GM18505 (cell line): ENCODE measurements around the gene HNRNPLL.
A peak's percentile ranks its signal among the peaks of the same experiment; 100 is the strongest.
"Not testable (repeated sequence)": the region's sequence is repeated elsewhere in the genome, so short reads cannot be mapped to it uniquely, and the experiment has no call there.

Source experiments
- ATAC-seq: cut with Tn5 transposase; IDR thresholded peaks from one replicate; pipeline ENCODE4 v1.9.1; 2021; ENCODE audit not compliant: unreplicated experiment
- POLR2A ChIP-seq: IDR thresholded peaks from 4 replicates; pipeline ENCODE4 v1.6.1; 2011; ENCODE audit warnings: borderline replicate concordance; ENCODE audit not compliant: insufficient read depth, insufficient read length; ENCODE audit errors: extremely low read depth

HNRNPLL gene

DNA sequence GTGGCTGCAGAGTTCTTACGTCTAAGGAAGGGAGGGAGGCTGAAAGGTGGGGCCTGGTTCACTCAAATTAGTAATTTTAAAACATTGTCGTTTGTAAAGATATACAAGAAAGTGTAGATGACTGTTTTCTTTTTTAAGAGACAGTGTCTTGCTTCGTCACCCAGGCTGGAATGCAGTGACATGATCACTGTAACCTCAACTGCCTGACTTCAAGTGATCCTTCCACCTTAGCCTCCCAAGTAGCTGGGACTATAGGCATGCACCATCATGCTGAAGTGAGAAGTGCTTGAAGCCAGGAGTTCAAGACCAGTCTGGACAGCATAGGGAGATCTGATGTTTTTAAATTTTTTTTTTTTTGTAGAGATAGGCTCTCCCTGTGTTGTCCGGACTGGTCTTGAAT is 52.9 kb downstream of the HNRNPLL start:
- no peak for TF ChIP-seq POLR2A
- ATAC-seq, result no peak

DNA sequence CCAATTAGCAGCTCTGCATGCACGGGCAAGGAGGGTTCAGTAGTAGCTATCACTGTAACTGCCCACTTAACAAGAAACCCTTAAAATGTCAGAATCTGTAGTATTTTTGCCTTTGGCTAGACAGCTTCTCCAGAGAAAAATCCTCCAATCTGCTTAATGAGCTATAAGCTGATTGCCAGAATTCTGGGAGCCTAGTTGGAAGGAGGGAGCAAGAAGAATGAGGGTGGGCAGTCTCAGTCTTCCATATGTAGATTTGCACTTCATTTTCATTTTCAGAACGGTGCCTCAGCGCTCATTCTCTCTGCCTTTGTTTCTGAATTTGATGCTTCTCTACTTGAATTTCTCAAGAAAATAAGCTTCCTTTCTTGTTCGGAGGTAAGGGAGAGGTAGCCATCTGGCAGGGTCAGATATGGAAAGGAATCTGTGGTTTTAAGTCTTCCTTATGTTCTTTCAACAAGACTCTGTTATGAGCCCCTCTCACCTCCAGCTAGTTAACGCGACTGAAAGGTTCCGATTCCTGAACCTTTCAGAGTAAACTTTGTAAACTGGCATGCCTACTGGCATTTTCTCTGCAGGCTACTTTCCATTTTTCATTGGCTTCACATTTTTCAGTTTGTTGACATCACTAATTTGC is 53.5 kb downstream of the HNRNPLL start:
- ATAC-seq, result no peak
- TF ChIP-seq POLR2A, result no peak

DNA sequence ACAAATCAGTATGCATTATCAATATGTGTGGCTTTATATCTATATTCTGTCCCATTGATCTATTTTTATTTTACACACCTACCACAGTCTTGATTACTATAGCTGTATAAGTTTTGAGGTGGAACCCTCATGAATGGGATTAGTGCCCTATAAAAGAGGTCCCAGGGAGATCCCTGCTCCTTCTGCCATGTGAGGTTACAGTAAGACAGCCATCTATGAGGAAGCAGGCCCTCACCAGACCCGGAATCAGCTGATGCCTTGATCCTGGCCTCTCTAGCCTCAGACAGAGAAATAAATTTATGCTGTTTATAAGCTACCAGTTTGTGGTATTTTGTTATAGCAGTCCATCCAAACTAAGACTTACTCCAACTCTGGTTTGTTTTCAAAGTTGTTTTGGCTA is 54.9 kb downstream of the HNRNPLL start:
- no peak for TF ChIP-seq POLR2A
- ATAC-seq, result no peak

- no peak for ATAC-seq
- no peak for TF ChIP-seq POLR2A
Observed at GRCh38 chr2:38546585-38546984, 56.1 kb downstream of the HNRNPLL start.

- no peak for TF ChIP-seq POLR2A
- ATAC-seq, result no peak
Observed at GRCh38 chr2:38546064-38546463, 56.7 kb downstream of the HNRNPLL start.

DNA sequence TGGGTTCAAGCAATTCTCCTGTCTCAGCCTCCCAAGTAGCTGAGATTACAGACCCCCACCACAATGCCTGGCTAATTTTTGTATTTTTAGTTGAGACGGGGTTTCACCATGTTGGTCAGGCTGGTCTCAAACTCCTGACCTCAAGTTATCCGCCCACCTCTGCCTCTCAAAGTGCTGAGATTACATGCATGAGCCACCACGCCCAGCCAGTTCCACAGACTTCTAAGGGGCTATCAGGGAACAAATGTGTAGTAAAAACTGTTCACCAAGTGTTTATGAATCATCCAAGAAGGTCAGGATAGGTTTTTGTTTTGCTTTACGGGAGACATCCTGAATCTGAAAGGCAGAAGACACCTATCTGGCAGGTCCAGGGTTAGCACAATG is 60.5 kb downstream of the HNRNPLL start:
- ATAC-seq, result not testable (repeated sequence)

- no peak for TF ChIP-seq POLR2A
- ATAC-seq, result no peak
Observed at GRCh38 chr2:38540580-38541286, 62.0 kb downstream of the HNRNPLL start.

- no peak for ATAC-seq
- TF ChIP-seq POLR2A, result no peak
Observed at GRCh38 chr2:38539086-38539485, 63.6 kb downstream of the HNRNPLL start.

- TF ChIP-seq POLR2A, result no peak
- no peak for ATAC-seq
Observed at GRCh38 chr2:38537937-38538525, 64.7 kb downstream of the HNRNPLL start.

DNA sequence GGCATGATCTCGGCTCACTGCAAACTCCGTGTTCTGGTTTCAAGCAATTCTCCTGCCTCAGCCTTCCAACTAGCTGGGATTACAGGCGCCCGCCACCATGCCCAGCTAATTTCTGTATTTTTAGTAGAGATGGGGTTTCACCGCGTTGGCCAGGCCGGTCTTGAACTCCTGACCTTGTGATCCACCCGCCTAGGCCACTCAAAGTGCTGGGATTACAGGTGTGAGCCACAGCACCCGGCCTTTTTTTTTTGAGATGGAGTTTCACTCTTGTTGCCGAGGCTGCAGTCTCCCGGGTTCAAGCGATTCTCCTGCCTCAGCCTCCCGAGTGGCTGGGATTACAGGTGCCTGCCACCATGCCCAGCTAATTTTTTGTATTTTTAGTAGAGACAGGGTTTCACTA is 65.4 kb downstream of the HNRNPLL start:
- not testable (repeated sequence) for ATAC-seq

DNA sequence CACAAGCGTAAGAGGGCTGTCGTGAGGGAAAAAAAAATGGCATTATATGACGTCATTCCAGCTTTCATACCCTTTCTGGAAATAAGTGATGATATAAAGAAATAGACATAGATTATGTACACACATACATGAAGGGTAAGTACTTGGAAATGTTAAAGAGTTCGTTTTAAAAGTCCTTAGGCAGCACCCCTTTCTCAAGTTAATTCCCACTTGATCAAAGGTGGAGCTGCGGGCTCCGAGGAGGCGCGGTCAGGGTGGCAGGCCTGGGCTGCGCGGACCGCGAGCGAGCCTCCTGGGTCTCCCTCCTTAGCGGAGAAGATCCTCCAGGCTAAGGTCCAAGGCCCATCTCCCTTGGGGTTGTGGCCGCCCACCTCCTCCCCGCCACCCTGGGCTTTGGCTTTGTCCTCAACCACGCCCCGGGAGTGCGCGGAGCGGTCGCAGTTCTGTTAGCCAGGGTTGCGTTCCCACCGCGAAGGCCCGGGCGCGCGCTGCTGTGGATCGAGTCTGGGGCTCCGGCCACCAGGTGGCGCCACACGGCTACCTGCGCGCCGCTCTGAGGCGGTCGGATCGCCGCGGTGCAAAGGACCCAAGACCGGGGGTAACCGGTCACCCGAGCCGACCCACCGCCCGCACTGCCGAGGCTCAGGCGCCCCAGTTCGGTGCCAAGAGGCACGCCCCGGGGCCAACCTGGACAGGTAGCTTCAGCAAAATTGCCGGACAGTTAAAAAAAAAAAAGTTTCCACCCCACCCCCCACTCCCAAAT is 66.8 kb downstream of the HNRNPLL start:
- peak; percentile 65 for ATAC-seq
- no peak for TF ChIP-seq POLR2A

- no peak for ATAC-seq
- no peak for TF ChIP-seq POLR2A
Observed at GRCh38 chr2:38535404-38535743, 67.4 kb downstream of the HNRNPLL start.

DNA sequence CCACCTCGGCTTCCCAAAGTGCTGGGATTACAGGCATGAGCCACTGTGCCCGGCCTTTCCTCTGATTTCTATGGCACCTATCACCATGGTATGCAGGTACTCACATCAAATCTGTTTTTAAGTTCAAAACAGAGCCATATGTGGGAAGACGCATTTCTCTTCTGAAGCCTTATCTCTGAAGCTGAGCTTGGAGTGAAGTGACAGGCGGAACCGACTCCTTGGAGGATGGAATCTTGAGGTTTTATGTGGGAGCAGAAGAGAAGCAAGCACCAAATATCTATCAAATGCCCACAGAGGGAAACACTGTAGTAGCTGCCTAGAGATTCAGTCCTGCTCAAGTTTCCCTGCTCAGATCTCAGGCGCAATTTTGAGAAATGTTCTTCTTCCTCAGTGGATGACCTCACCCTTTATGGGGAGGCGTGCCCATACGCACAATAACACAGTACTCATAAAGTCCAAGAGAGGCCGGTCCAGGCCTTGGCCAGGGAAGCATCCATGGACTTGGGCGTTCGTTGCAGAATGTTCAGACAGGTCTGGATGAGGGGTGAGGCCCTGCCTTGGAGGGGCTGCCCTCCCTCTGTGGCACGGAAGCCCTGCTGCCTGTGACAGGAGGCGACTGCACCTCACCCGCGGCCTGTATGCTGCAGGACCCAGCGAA is 67.9 kb downstream of the HNRNPLL start:
- no peak for ATAC-seq

More for the DNA sequence above, 67.9 kb downstream of the HNRNPLL start:
- TF ChIP-seq POLR2A, result no peak
